DND-41 (cell line): ENCODE results near the gene TMEM178B.

ENCODE experiments used
- EZH2 ChIP-seq: IDR thresholded peaks from 3 replicates; pipeline ENCODE4 v1.6.1; 2012; ENCODE audit warnings: borderline replicate concordance, low read depth, mild to moderate bottlenecking, moderate library complexity, low read length, inconsistent platforms; ENCODE audit not compliant: severe bottlenecking
- TF ChIP-seq, protein P1 (sequence below): IDR thresholded peaks from 2 replicates; pipeline ENCODE4 v1.5.1; 2012; ENCODE audit warnings: borderline replicate concordance, low read length, moderate library complexity, mild to moderate bottlenecking; ENCODE audit not compliant: poor library complexity, severe bottlenecking; ENCODE audit errors: extremely low read depth

DNA sequence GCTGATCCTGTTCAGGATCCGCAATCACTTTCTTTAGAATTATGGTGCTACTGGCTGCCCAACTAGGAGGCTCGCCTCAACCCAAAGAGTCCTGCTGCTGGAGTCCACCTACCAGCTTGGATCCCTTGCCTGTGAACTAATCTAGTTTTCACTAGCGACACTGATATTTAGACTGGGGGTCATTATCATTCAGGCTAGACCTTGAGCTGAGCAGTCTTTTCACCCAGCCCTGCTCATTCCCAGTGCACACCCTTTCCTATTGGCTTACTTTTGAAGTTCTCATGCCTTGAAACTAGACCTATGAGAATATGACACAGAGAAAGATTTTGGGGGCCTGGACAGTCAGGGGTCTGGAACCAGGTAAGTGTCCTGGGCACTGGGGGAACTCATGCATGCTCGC is 107.9 kb downstream of the TMEM178B start:
- TF ChIP-seq, protein P1, sequence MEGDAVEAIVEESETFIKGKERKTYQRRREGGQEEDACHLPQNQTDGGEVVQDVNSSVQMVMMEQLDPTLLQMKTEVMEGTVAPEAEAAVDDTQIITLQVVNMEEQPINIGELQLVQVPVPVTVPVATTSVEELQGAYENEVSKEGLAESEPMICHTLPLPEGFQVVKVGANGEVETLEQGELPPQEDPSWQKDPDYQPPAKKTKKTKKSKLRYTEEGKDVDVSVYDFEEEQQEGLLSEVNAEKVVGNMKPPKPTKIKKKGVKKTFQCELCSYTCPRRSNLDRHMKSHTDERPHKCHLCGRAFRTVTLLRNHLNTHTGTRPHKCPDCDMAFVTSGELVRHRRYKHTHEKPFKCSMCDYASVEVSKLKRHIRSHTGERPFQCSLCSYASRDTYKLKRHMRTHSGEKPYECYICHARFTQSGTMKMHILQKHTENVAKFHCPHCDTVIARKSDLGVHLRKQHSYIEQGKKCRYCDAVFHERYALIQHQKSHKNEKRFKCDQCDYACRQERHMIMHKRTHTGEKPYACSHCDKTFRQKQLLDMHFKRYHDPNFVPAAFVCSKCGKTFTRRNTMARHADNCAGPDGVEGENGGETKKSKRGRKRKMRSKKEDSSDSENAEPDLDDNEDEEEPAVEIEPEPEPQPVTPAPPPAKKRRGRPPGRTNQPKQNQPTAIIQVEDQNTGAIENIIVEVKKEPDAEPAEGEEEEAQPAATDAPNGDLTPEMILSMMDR: no peak
- no peak for TF ChIP-seq EZH2
